Osteocyte (in vitro differentiated cells): ENCODE data around the gene FGF12. TPM values are rescaled to one million over a fixed set of nuclear protein-coding genes. Genes with fewer than 3 reads are reported as not detected.

ENCODE experiments used
- DNase-seq: peaks from one replicate; pipeline ENCODE4 v3.0.0; 2021; ENCODE audit warnings: mixed read lengths; ENCODE audit not compliant: unreplicated experiment; ENCODE audit errors: extremely low spot score
- H3K27ac Mint-ChIP-seq: one replicate; pipeline ENCODE4 v1.8.0; 2021; ENCODE audit warnings: mild to moderate bottlenecking, mixed read lengths; ENCODE audit not compliant: unreplicated experiment
- H3K27me3 Mint-ChIP-seq: one replicate; pipeline ENCODE4 v1.8.0; 2021; ENCODE audit warnings: mixed read lengths; ENCODE audit not compliant: unreplicated experiment
- H3K36me3 Mint-ChIP-seq: one replicate; pipeline ENCODE4 v1.8.0; 2021; ENCODE audit warnings: mixed read lengths; ENCODE audit not compliant: unreplicated experiment
- H3K4me1 Mint-ChIP-seq: one replicate; pipeline ENCODE4 v1.8.0; 2021; ENCODE audit warnings: mixed read lengths; ENCODE audit not compliant: unreplicated experiment
- H3K4me3 Mint-ChIP-seq: one replicate; pipeline ENCODE4 v1.8.0; 2021; ENCODE audit warnings: mild to moderate bottlenecking, moderate library complexity, mixed read lengths; ENCODE audit not compliant: unreplicated experiment
- H3K9me3 Mint-ChIP-seq: one replicate; pipeline ENCODE4 v1.8.0; 2021; ENCODE audit warnings: mixed read lengths; ENCODE audit not compliant: unreplicated experiment
- CTCF ChIP-seq: fragments of 200-600 bp; sonication (generic); IDR thresholded peaks from 2 replicates; pipeline ENCODE4 v1.5.0; 2021; ENCODE audit warnings: antibody characterized with exemption, mild to moderate bottlenecking, moderate library complexity
- total RNA-seq: library from RNA; stranded (reverse); gene quantifications from 2 replicates; pipeline ENCODE4 v1.2.1, GENCODE V29; 2021

Gene FGF12
- total RNA-seq, 1 donor from 2014 or later, result not detected

GRCh38 chr3:192258721-192259120 is 468.6 kb downstream of the FGF12 start:
- H3K27ac Mint-ChIP-seq, result no peak overlapping the region
- TF ChIP-seq CTCF, result no peak
- no peak for DNase-seq
- no peak overlapping the region for H3K4me3 Mint-ChIP-seq
- H3K4me1 Mint-ChIP-seq, result no peaks in the 10 kb centered on the region
- no peaks in the 10 kb centered on the region for H3K9me3 Mint-ChIP-seq
- H3K27me3 Mint-ChIP-seq, result no peaks in the 10 kb centered on the region
- H3K36me3 Mint-ChIP-seq, result no peaks in the 10 kb centered on the region

DNA sequence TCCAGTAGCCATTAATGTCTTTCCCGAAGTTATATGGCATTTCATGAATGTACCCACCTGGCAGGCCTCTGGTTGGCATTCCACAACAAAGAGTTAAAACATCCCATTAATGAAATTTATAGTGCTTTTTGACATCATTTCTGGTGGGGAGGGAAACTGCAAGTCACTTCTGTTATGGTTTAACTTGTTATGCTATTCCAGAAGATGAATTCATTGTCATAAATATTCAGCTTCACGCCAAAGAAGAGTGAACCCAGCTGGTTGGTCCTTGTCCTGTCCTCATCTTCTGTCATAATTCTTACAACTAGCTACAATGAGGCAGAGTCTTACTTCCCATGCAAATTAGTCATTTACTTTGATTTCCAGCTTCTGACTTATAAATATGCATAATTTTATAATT is 471.5 kb downstream of the FGF12 start:
- no peak for DNase-seq
- Mint-ChIP-seq H3K27ac (no peak overlapping the region), H3K36me3 (no peaks in the 10 kb centered on the region), H3K4me3 (no peak overlapping the region), H3K9me3 (no peaks in the 10 kb centered on the region), H3K27me3 (no peaks in the 10 kb centered on the region), H3K4me1 (no peaks in the 10 kb centered on the region)
- TF ChIP-seq CTCF, result no peak

- Mint-ChIP-seq H3K36me3 (no peaks in the 10 kb centered on the region), H3K4me3 (no peak overlapping the region), H3K27ac (no peak overlapping the region), H3K9me3 (no peaks in the 10 kb centered on the region), H3K4me1 (no peaks in the 10 kb centered on the region), H3K27me3 (no peaks in the 10 kb centered on the region)
- no peak for DNase-seq
- TF ChIP-seq CTCF, result no peak
Observed at GRCh38 chr3:192253138-192253887, 474.0 kb downstream of the FGF12 start.

- Mint-ChIP-seq H3K27ac (no peak overlapping the region), H3K27me3 (no peaks in the 10 kb centered on the region), H3K4me3 (no peak overlapping the region), H3K4me1 (no peaks in the 10 kb centered on the region), H3K36me3 (no peaks in the 10 kb centered on the region), H3K9me3 (no peaks in the 10 kb centered on the region)
- no peak for DNase-seq
- TF ChIP-seq CTCF, result no peak
Observed at GRCh38 chr3:192249516-192249915, 477.8 kb downstream of the FGF12 start.

DNA sequence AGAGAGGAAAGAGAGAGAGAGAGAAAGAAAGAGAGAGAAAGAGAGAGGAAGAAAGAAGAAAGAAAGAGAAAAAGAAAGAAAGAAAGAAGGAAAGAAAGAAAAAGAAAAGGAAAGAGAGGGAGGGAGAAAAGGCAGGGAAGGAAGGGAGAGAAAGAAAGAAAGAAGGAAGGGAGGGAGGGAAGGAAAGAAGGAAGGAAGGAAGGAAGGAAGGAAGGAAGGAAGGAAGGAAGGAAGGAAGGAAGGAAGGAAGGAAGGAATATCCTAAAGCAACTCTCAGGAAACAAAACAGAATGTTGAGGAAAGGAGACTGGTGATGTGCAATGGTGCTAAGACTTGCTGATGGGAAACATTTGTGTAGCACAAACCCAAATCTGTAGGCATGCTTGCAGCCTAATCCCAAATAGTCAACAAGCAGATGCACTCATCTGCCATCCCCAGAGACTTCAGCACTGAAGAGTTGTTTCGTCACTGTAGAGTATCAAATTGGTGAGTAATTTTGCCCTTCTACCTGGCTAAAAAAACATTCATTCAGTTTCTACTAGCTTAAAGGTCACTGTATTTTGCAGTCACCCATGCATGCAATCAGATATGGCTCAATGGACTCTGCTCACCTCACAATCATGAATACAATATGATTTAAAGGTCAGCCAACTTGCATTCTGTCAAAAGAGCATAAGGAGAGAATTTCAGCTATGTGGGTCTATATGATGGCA is 480.3 kb downstream of the FGF12 start:
- DNase-seq, result no peak

More for the DNA sequence above, 480.3 kb downstream of the FGF12 start:
- H3K36me3 Mint-ChIP-seq, result no peaks in the 10 kb centered on the region
- H3K27ac Mint-ChIP-seq, result no peak overlapping the region
- peaks cover 2% of the 10 kb centered on the region for H3K27me3 Mint-ChIP-seq
- TF ChIP-seq CTCF, result no peak
- H3K9me3 Mint-ChIP-seq, result no peaks in the 10 kb centered on the region
- no peak overlapping the region for H3K4me3 Mint-ChIP-seq
- no peaks in the 10 kb centered on the region for H3K4me1 Mint-ChIP-seq
